Adrenal gland (tissue), 12 donors: ENCODE measurements around the gene PHLDA1. TPM values are rescaled to one million over a fixed set of nuclear protein-coding genes. Genes with fewer than 3 reads are reported as not detected.

Experiments
- DNase-seq, 7 donors: peaks; one replicate each; pipeline ENCODE4 v3.0.0-alpha.2; 2019 to 2020
- H3K27ac ChIP-seq, 5 donors: fragments of 200-600 bp; sonication (generic) in 4 of 5; 1 replicate in 3 of 5; 2 replicates in 2 of 5; pipeline versions ENCODE4 v1.5.1 to v1.8.0; 2016 to 2020; ENCODE audit warnings: mild to moderate bottlenecking in 1 of 5
- H3K27me3 ChIP-seq: fragments of 200-600 bp; 2 replicates; pipeline ENCODE4 v1.8.0; 2021
- H3K36me3 ChIP-seq, 2 donors: fragments of 200-600 bp; replicated peaks in 1 of 2; 1 replicate in 1 of 2; 2 replicates in 1 of 2; pipeline versions ENCODE4 v1.5.1 to v1.8.0; 2018 to 2022
- H3K4me1 ChIP-seq, 2 donors: fragments of 200-600 bp; replicated peaks in 1 of 2; 1 replicate in 1 of 2; 2 replicates in 1 of 2; pipeline versions ENCODE4 v1.5.1 to v1.8.0; 2018 to 2021
- H3K4me3 ChIP-seq, 4 donors: fragments of 200-600 bp; sonication (generic) in 3 of 4; one replicate each; pipeline ENCODE4 v1.5.1; 2016 to 2018
- H3K9me3 ChIP-seq, 3 donors: fragments of 200-600 bp; sonication (generic) in 1 of 3; replicated peaks in 1 of 3; 1 replicate in 2 of 3; 2 replicates in 1 of 3; pipeline versions ENCODE4 v1.5.1 to v1.8.0; 2016 to 2021
- CTCF ChIP-seq, 6 experiments: fragments of 450-650 bp in 4 of 6; fragments of 200-600 bp in 2 of 6; sonication (generic) in 1 of 6; IDR thresholded peaks; 1 replicate in 5 of 6; 2 replicates in 1 of 6; pipeline versions ENCODE4 v1.5.1 to v1.8.0; 2016 to 2021; ENCODE audit warnings: antibody characterized with exemption in 6 of 6, mild to moderate bottlenecking in 2 of 6, moderate library complexity in 1 of 6
- POLR2A ChIP-seq, 2 donors: fragments of 450-650 bp; IDR thresholded peaks; one replicate each; pipeline ENCODE4 v1.6.1; 2017; ENCODE audit warnings: antibody characterized with exemption in 2 of 2, mild to moderate bottlenecking in 2 of 2, moderate library complexity in 1 of 2
- WGBS, 4 donors: extraction: QIAGEN DNeasy Blood & Tissue Kit in 2 of 4; methylation state at CpG; one replicate each; pipeline versions ENCODE4 v1.1.5 to v1.1.7; 2013 to 2017; 5-methylcytosine and 5-hydroxymethylcytosine counted together
- intact Hi-C, 2 donors: fragments of 100-400 bp; cut with DNase I; formaldehyde crosslinking; loops; one replicate each; pipeline versions ENCODE4 v1.14.1 to v1.15.0; 2022 to 2023
- polyA plus RNA-seq, 3 donors: library from polyadenylated mRNA; stranded (reverse); fragments of 200-250 nt in 2 of 3; fragments of 350-450 nt in 1 of 3; fragmentation: Illumina TruSeq in 1 of 3; extraction: RNeasy Lipid Tissue Mini Kit (QIAGEN cat#74804) in 1 of 3; gene quantifications; one replicate each; pipeline ENCODE4 v1.2.3, GENCODE V29; 2013 to 2014
- total RNA-seq, 9 donors: library from RNA; depleted of rRNA in 4 of 9; stranded (reverse); fragments of >200 nt in 4 of 9; fragments of 120-200 nt in 1 of 9; fragmentation: NEBNext Ultra II Directional in 1 of 9; extraction: Animal tissue kit (Norgen Biotek cat#: 25700) in 1 of 9; gene quantifications; one replicate each; pipeline versions ENCODE4 v1.1.0 to v1.2.4, GENCODE V29; 2013 to 2023
- donor health status: healthy with polysubstance abuse.
- donor health status: Bipolar disorder and iron deficiency.
- donor health status: DM: yes; HTN: yes; CAD: no.
- donor health status: DM: no; HTN: no; CAD: no.
- donor health status: DM: no; HTN: no; CAD: no.
- donor health status: DM: yes; HTN: yes; CAD: no.

PHLDA1 gene
- total and polyA plus RNA-seq, 12 donors, result 12.2 to 49.3 (median 25.1) TPM

- Histone ChIP-seq H3K4me1 (no peaks in the 10 kb centered on the region), H3K4me3 (no peak overlapping the region), H3K27ac (no peak overlapping the region), H3K36me3 (no peaks in the 10 kb centered on the region), H3K27me3 (no peaks in the 10 kb centered on the region), H3K9me3 (no peaks in the 10 kb centered on the region)
- no peak for TF ChIP-seq CTCF (IDR thresholded peaks at IDR 0.05)
- TF ChIP-seq POLR2A (IDR thresholded peaks at IDR 0.05), result no peak
- 83 to 90% (median 88%) methylated on average over 9 of the region's 9 CpGs for WGBS, 4 donors
- intact Hi-C loops, result no loop called here
- no peak for DNase-seq
Observed at GRCh38 chr12:76006028-76006925, 25.3 kb downstream of the PHLDA1 start.

- intact Hi-C loops, result no loop called here
- WGBS, 4 donors, result 74 to 89% (median 83%) methylated on average over 2 of the region's 2 CpGs
- Histone ChIP-seq H3K27me3 (no peaks in the 10 kb centered on the region), H3K4me3 (no peak overlapping the region), H3K9me3 (no peaks in the 10 kb centered on the region), H3K4me1 (no peaks in the 10 kb centered on the region), H3K36me3 (no peaks in the 10 kb centered on the region), H3K27ac (no peak overlapping the region)
- no peak for TF ChIP-seq CTCF (IDR thresholded peaks at IDR 0.05)
- no peak for TF ChIP-seq POLR2A (IDR thresholded peaks at IDR 0.05)
- no peak for DNase-seq
Observed at GRCh38 chr12:76003355-76003638, 28.3 kb downstream of the PHLDA1 start.

- no peaks in the 10 kb centered on the region for H3K27me3 ChIP-seq
- intact Hi-C loops, result no loop called here
- 71 to 88% (median 83%) methylated on average over 1 of the region's 1 CpG for WGBS, 4 donors
Observed at GRCh38 chr12:76002598-76003354, 28.8 kb downstream of the PHLDA1 start.

More at GRCh38 chr12:76002598-76003354, 28.8 kb downstream of the PHLDA1 start:
- H3K4me3 ChIP-seq, result no peak overlapping the region
- DNase-seq, result no peak
- H3K4me1 ChIP-seq, result no peaks in the 10 kb centered on the region
- H3K27ac ChIP-seq, result no peak overlapping the region
- no peaks in the 10 kb centered on the region for H3K36me3 ChIP-seq
- H3K9me3 ChIP-seq, result no peaks in the 10 kb centered on the region
- TF ChIP-seq CTCF (IDR thresholded peaks at IDR 0.05) (no peak), POLR2A (IDR thresholded peaks at IDR 0.05) (no peak)
